Calu3 (cell line): ENCODE data around the gene C20orf96. TPM values are rescaled to one million over a fixed set of nuclear protein-coding genes. Genes with fewer than 3 reads are reported as not detected.

ENCODE experiments used
- BruUV-seq: library from RNA; stranded (reverse); fragments of 400-500 nt; replicated peaks from 2 replicates; lab custom pipeline; 2021; lab: Mats Ljungman, UMichigan
- CTCF ChIA-PET: fragments of 300-600 bp; sonication (Branson Sonifier 250); formaldehyde crosslinking; loops from one replicate; lab custom pipeline; 2022; ENCODE audit warnings: antibody characterized with exemption; lab: Charles Lee
- DNase-seq: peaks from one replicate; pipeline ENCODE4 v3.0.0; 2022
- H3K27ac Mint-ChIP-seq: one replicate; pipeline ENCODE4 v1.8.0; 2022; ENCODE audit warnings: mixed read lengths; ENCODE audit not compliant: unreplicated experiment
- H3K27me3 Mint-ChIP-seq: one replicate; pipeline ENCODE4 v1.8.0; 2022; ENCODE audit warnings: mixed read lengths; ENCODE audit not compliant: unreplicated experiment
- H3K36me3 Mint-ChIP-seq: one replicate; pipeline ENCODE4 v1.8.0; 2022; ENCODE audit warnings: mild to moderate bottlenecking, moderate library complexity, mixed read lengths; ENCODE audit not compliant: insufficient read depth, unreplicated experiment
- H3K4me1 Mint-ChIP-seq: one replicate; pipeline ENCODE4 v1.8.0; 2022; ENCODE audit warnings: mild to moderate bottlenecking, low read depth, mixed read lengths; ENCODE audit not compliant: unreplicated experiment
- H3K4me3 Mint-ChIP-seq: one replicate; pipeline ENCODE4 v1.8.0; 2022; ENCODE audit warnings: mild to moderate bottlenecking, low read depth, moderate library complexity, mixed read lengths; ENCODE audit not compliant: unreplicated experiment
- H3K9me3 Mint-ChIP-seq: one replicate; pipeline ENCODE4 v1.8.0; 2022; ENCODE audit warnings: low read depth, mixed read lengths; ENCODE audit not compliant: unreplicated experiment
- CTCF ChIP-seq: fragments of 200-600 bp; IDR thresholded peaks from one replicate; pipeline ENCODE4 v1.8.0; 2022; ENCODE audit warnings: antibody characterized with exemption; ENCODE audit not compliant: unreplicated experiment
- intact Hi-C: fragments of 100-400 bp; cut with micrococcal nuclease; formaldehyde crosslinking; loops from one replicate; pipeline ENCODE4 v1.10.0; 2022; ENCODE audit not compliant: unreplicated experiment
- total RNA-seq: library from RNA; stranded (reverse); gene quantifications from 2 replicates; pipeline ENCODE4 v1.2.3, GENCODE V29; 2022

The C20orf96 gene
- total RNA-seq, 1 experiment from 2014 or later = 7.3 TPM

- H3K27ac Mint-ChIP-seq = no peak overlapping the region
- intact Hi-C loops = no loop called here
- CTCF ChIA-PET = no interaction called here
- no peaks in the 10 kb centered on the region for H3K27me3 Mint-ChIP-seq
- H3K9me3 Mint-ChIP-seq = no peaks in the 10 kb centered on the region
- H3K4me3 Mint-ChIP-seq = no peak overlapping the region
- H3K4me1 Mint-ChIP-seq = peaks cover 19% of the 10 kb centered on the region
- no peak for TF ChIP-seq CTCF
- no TSS peak for BruUV-seq
- no peak for DNase-seq
- H3K36me3 Mint-ChIP-seq = peaks cover 5% of the 10 kb centered on the region
Measured at GRCh38 chr20:309841-310644, 19.5 kb upstream of the C20orf96 start.

GRCh38 chr20:309306-309840 lies 18.8 kb upstream of the C20orf96 start:
- CTCF ChIA-PET = no interaction called here
- Mint-ChIP-seq H3K9me3 (no peaks in the 10 kb centered on the region), H3K4me3 (no peak overlapping the region), H3K27me3 (no peaks in the 10 kb centered on the region), H3K27ac (no peak overlapping the region), H3K36me3 (peaks cover 5% of the 10 kb centered on the region), H3K4me1 (peaks cover 19% of the 10 kb centered on the region)
- TF ChIP-seq CTCF = no peak
- BruUV-seq = no TSS peak
- intact Hi-C loops = no loop called here
- no peak for DNase-seq

GRCh38 chr20:308427-309038 lies 18.0 kb upstream of the C20orf96 start:
- Mint-ChIP-seq H3K27ac (no peak overlapping the region), H3K36me3 (peaks cover 5% of the 10 kb centered on the region), H3K9me3 (no peaks in the 10 kb centered on the region), H3K4me1 (peaks cover 14% of the 10 kb centered on the region), H3K4me3 (no peak overlapping the region), H3K27me3 (no peaks in the 10 kb centered on the region)
- no TSS peak for BruUV-seq
- TF ChIP-seq CTCF = no peak
- CTCF ChIA-PET = no interaction called here
- DNase-seq = no peak
- intact Hi-C loops = no loop called here

- Mint-ChIP-seq H3K27me3 (no peaks in the 10 kb centered on the region), H3K4me3 (no peak overlapping the region), H3K4me1 (peaks cover 11% of the 10 kb centered on the region), H3K27ac (no peak overlapping the region), H3K9me3 (no peaks in the 10 kb centered on the region), H3K36me3 (no peaks in the 10 kb centered on the region)
- intact Hi-C loops = no loop called here
- BruUV-seq = no TSS peak
- TF ChIP-seq CTCF = no peak
- CTCF ChIA-PET = no interaction called here
- DNase-seq = no peak
Measured at GRCh38 chr20:305745-306144, 15.2 kb upstream of the C20orf96 start.
